ENCODE measurements around the gene CTDSP1.

CTDSP1 gene

DNA sequence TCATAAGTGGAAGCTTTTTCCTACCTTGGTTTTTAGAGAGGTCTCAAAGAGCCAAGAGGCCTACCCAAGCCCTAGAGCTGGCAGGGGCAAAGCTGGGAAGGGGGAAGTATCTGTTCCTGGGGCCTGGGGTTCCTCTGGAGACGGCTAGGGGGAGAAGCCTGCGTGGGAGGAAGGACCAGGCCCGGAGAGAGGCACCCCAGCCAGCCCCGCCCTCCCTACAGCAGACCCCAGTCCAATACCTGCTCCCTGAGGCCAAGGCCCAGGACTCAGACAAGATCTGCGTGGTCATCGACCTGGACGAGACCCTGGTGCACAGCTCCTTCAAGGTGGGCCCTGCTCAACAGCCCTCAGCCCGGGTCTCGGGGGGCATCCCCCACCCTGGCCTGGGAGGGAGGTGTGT lies 2.2 kb downstream of the CTDSP1 start:
- H3K36me3 ChIP-seq = peaks cover 23 to 52% (median 40%) of the 10 kb centered on the region in 3 donors
- no peaks in the 10 kb centered on the region for H3K27me3 ChIP-seq
- peak overlapping the region; percentile 100 for H3K27ac ChIP-seq
- peaks cover 0 to 63% (median 52%) of the 10 kb centered on the region in 4 donors for H3K4me1 ChIP-seq
- TF ChIP-seq, protein P1, sequence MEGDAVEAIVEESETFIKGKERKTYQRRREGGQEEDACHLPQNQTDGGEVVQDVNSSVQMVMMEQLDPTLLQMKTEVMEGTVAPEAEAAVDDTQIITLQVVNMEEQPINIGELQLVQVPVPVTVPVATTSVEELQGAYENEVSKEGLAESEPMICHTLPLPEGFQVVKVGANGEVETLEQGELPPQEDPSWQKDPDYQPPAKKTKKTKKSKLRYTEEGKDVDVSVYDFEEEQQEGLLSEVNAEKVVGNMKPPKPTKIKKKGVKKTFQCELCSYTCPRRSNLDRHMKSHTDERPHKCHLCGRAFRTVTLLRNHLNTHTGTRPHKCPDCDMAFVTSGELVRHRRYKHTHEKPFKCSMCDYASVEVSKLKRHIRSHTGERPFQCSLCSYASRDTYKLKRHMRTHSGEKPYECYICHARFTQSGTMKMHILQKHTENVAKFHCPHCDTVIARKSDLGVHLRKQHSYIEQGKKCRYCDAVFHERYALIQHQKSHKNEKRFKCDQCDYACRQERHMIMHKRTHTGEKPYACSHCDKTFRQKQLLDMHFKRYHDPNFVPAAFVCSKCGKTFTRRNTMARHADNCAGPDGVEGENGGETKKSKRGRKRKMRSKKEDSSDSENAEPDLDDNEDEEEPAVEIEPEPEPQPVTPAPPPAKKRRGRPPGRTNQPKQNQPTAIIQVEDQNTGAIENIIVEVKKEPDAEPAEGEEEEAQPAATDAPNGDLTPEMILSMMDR (IDR thresholded peaks at IDR 0.05) = no peak
- intact Hi-C loops (cut with DNase I; ENCODE audit: low total_unique reads) = no loop called here
- no peak for DNase-seq
- peak overlapping the region; percentile 91 to 99 for H3K4me3 ChIP-seq
- H3K9me3 ChIP-seq = no peaks in the 10 kb centered on the region

- Histone ChIP-seq H3K27ac (peak overlapping the region; percentile 100), H3K4me3 (no peak overlapping the region), H3K36me3 (peaks cover 23 to 52% (median 40%) of the 10 kb centered on the region in 3 donors), H3K27me3 (no peaks in the 10 kb centered on the region), H3K4me1 (peaks cover 0 to 63% (median 53%) of the 10 kb centered on the region in 4 donors), H3K9me3 (no peaks in the 10 kb centered on the region)
- TF ChIP-seq, protein P1 (IDR thresholded peaks at IDR 0.05) = no peak
- DNase-seq = no peak
- intact Hi-C loops (cut with DNase I; ENCODE audit: low total_unique reads) = no loop called here
Observed at GRCh38 chr2:218402491-218402901, 2.8 kb downstream of the CTDSP1 start.

- peaks cover 23 to 52% (median 40%) of the 10 kb centered on the region in 3 donors for H3K36me3 ChIP-seq
- TF ChIP-seq, protein P1 (IDR thresholded peaks at IDR 0.05) = no peak
- intact Hi-C loops (cut with DNase I; ENCODE audit: low total_unique reads) = no loop called here
- peaks cover 0 to 64% (median 54%) of the 10 kb centered on the region in 4 donors for H3K4me1 ChIP-seq
- no peak for DNase-seq
- no peak overlapping the region for H3K4me3 ChIP-seq
- H3K27ac ChIP-seq = peak overlapping the region; percentile 100
- H3K27me3 ChIP-seq = no peaks in the 10 kb centered on the region
- no peaks in the 10 kb centered on the region for H3K9me3 ChIP-seq
Observed at GRCh38 chr2:218402911-218403411, 3.3 kb downstream of the CTDSP1 start.

DNA sequence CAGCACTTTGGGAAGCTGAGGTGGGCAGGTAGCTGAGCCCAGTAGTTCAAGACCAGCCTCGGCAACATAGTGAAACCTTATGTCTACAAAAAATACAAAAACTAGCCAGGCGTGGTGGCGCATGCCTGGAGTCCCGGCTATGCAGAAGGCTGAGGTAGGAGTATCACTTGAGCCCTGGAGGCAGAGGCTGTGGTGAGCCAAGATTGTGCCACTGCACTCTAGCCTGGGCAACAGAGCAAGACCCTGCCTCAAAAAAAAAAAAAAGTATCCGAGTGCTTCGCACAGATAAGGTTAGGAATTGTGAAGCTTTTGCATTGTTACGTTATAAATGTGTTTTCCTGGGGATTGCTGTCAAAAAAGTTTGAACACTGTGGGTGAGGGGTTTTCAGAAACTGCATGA lies 4.1 kb downstream of the CTDSP1 start:
- H3K27ac ChIP-seq = peak overlapping the region in 1 of 2 donors; percentile 100
- TF ChIP-seq, protein P1 (IDR thresholded peaks at IDR 0.05) = no peak

GRCh38 chr2:218404351-218405085 lies 4.8 kb downstream of the CTDSP1 start:
- Histone ChIP-seq H3K27ac (peak overlapping the region; percentile 80 to 89), H3K4me3 (no peak overlapping the region), H3K27me3 (no peaks in the 10 kb centered on the region), H3K36me3 (peaks cover 23 to 52% (median 40%) of the 10 kb centered on the region in 3 donors), H3K4me1 (peaks cover 0 to 64% (median 53%) of the 10 kb centered on the region in 4 donors), H3K9me3 (no peaks in the 10 kb centered on the region)
- TF ChIP-seq, protein P1 (IDR thresholded peaks at IDR 0.05) = no peak
- intact Hi-C loops (cut with DNase I; ENCODE audit: low total_unique reads) = loop anchor here (5.0 kb wide), 1 partner anchor 63 kb away; no protein-coding TSS in a partner anchor
- DNase-seq = no peak

More for the DNA sequence above, 4.1 kb downstream of the CTDSP1 start:
- intact Hi-C loops (cut with DNase I; ENCODE audit: low total_unique reads) = no loop called here
- no peak for DNase-seq
- no peaks in the 10 kb centered on the region for H3K27me3 ChIP-seq
- H3K4me3 ChIP-seq = no peak overlapping the region
- H3K4me1 ChIP-seq = peaks cover 0 to 64% (median 53%) of the 10 kb centered on the region in 4 donors
- no peaks in the 10 kb centered on the region for H3K9me3 ChIP-seq
- H3K36me3 ChIP-seq = peaks cover 23 to 52% (median 40%) of the 10 kb centered on the region in 3 donors

Measured in tibial artery (tissue), 4 donors.